Kidney (tissue), 14 donors: ENCODE results near the gene CARS1. TPM values are rescaled to one million over a fixed set of nuclear protein-coding genes. Genes with fewer than 3 reads are reported as not detected.

Experiments
- DNase-seq, 5 donors: peaks; one replicate each; pipeline ENCODE4 v3.0.0-alpha.2; 2013 to 2020
- FAIRE-seq: peaks from 2 replicates; lab custom pipeline; 2012; peaks lifted over from hg19 to GRCh38; lab: Jason Lieb, UNC
- H3K27ac ChIP-seq, 2 donors: one replicate each; pipeline ENCODE4 v1.7.0; 2013; ENCODE audit warnings: low read depth in 2 of 2, low read length in 2 of 2, inconsistent platforms in 1 of 2
- H3K27me3 ChIP-seq: one replicate; pipeline ENCODE4 v1.7.1; 2013; ENCODE audit warnings: low read length, inconsistent platforms; ENCODE audit not compliant: control insufficient read depth, insufficient read depth
- H3K36me3 ChIP-seq, 3 donors: one replicate each; pipeline versions ENCODE4 v1.7.0 to v1.7.1; 2013; ENCODE audit warnings: low read length in 3 of 3, control low read depth in 1 of 3, inconsistent platforms in 1 of 3; ENCODE audit not compliant: insufficient read depth in 3 of 3, control insufficient read depth in 2 of 3
- H3K4me1 ChIP-seq, 3 donors: one replicate each; pipeline versions ENCODE4 v1.7.0 to v1.7.1; 2013; ENCODE audit warnings: low read length in 3 of 3, inconsistent platforms in 1 of 3, low read depth in 1 of 3; ENCODE audit not compliant: control insufficient read depth in 2 of 3, insufficient read depth in 2 of 3
- H3K4me3 ChIP-seq, 3 donors: one replicate each; pipeline versions ENCODE4 v1.7.0 to v1.8.1; 2013; ENCODE audit warnings: low read length in 3 of 3, control low read depth in 1 of 3, inconsistent platforms in 1 of 3
- H3K9ac ChIP-seq, 3 donors: one replicate each; pipeline versions ENCODE4 v1.7.0 to v1.7.1; 2013; ENCODE audit warnings: low read length in 3 of 3, control low read depth in 1 of 3, inconsistent platforms in 1 of 3
- H3K9me3 ChIP-seq, 3 donors: one replicate each; pipeline versions ENCODE4 v1.7.0 to v1.7.1; 2013; ENCODE audit warnings: low read length in 3 of 3, control low read depth in 1 of 3, inconsistent platforms in 1 of 3; ENCODE audit not compliant: control insufficient read depth in 2 of 3, insufficient read depth in 1 of 3
- intact Hi-C: fragments of 100-400 bp; cut with DNase I; formaldehyde crosslinking; loops from one replicate; pipeline ENCODE4 v1.11.1; 2022
- polyA plus RNA-seq: library from polyadenylated mRNA; stranded (reverse); fragments of 350-450 nt; fragmentation: Illumina TruSeq; extraction: RNeasy Lipid Tissue Mini Kit (QIAGEN cat#74804); gene quantifications from one replicate; pipeline ENCODE4 v1.2.3, GENCODE V29; 2014; ENCODE audit warnings: low read depth, low replicate concordance; ENCODE audit not compliant: insufficient read depth
- total RNA-seq: library from RNA; stranded (reverse); fragmentation: NEBNext Ultra II Directional; extraction: Animal tissue kit (Norgen Biotek cat#: 25700); gene quantifications from one replicate; pipeline ENCODE4 v1.2.1, GENCODE V29; 2021
- TF ChIP-seq, protein P1 (sequence below): IDR thresholded peaks from 3 replicates; pipeline ENCODE4 v1.5.1; 2012; ENCODE audit warnings: mild to moderate bottlenecking, moderate library complexity, borderline replicate concordance; ENCODE audit not compliant: insufficient read depth; ENCODE audit errors: extremely low read depth
- donor health status: control.
- donor health status: control.
- donor health status: control.
- donor health status: control.
- donor health status: control.
- donor health status: DM: yes; HTN: yes; CAD: no.
- donor health status: Normal renal cell carcinoma (clear cell type).

CARS1 gene
- total and polyA plus RNA-seq, 2 donors from 2014 or later, result 26.5 to 49.5 TPM

DNA sequence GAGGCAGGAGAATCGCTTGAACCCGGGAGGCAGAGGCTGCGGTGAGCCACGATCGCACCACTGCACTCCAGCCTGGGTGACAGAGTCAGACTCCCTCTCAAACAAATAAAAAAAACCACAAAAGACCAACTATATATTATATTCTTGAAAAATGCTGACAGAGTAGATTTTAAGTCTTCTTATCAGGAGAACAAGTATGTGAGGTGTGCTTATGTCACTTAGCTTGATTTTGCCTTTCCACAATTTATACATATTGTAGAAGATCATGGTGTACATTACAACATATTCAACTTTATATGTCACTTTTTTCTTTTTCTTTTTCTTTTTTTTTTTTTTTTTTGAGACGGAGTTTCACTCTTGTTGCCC is 24.1 kb upstream of the CARS1 start:
- FAIRE-seq, result no peak
- TF ChIP-seq, protein P1, sequence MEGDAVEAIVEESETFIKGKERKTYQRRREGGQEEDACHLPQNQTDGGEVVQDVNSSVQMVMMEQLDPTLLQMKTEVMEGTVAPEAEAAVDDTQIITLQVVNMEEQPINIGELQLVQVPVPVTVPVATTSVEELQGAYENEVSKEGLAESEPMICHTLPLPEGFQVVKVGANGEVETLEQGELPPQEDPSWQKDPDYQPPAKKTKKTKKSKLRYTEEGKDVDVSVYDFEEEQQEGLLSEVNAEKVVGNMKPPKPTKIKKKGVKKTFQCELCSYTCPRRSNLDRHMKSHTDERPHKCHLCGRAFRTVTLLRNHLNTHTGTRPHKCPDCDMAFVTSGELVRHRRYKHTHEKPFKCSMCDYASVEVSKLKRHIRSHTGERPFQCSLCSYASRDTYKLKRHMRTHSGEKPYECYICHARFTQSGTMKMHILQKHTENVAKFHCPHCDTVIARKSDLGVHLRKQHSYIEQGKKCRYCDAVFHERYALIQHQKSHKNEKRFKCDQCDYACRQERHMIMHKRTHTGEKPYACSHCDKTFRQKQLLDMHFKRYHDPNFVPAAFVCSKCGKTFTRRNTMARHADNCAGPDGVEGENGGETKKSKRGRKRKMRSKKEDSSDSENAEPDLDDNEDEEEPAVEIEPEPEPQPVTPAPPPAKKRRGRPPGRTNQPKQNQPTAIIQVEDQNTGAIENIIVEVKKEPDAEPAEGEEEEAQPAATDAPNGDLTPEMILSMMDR, result no peak

DNA sequence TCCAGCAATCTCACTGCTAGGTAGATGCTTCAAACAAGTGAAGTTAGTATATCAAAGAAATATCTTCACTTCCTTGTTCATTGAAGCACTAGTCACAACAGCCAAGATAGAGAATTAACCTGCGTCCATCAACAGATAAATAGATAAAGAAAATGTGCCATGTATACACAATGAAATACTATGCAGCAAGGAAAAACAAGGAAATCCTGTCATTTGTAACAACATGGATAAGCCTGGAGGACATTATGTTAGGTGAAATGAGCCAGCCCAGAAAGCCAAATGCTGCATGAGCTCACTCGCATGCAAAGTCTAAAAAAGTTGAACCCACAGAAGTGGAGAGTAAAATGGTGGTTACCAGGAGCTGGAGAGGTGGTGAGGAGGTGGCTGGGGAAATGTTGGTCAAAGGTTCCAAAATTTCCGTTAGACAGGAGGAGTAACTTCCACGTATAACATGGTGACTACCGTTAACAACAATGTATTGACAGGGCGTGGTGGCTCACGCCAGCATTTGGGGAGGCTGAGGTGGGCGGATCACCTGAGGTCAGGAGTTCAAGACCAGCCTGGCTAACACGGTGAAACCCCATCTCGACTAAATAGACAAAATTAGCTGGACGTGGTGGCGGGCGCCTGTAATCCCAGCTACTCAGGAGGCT is 23.6 kb upstream of the CARS1 start:
- Histone ChIP-seq H3K9ac (no peak overlapping the region), H3K36me3 (no peaks in the 10 kb centered on the region), H3K9me3 (no peaks in the 10 kb centered on the region), H3K27ac (no peak overlapping the region), H3K4me3 (no peak overlapping the region), H3K4me1 (no peaks in the 10 kb centered on the region), H3K27me3 (no peaks in the 10 kb centered on the region)
- DNase-seq (peak in 1 of 5 donors; percentile 37), FAIRE-seq (no peak)
- intact Hi-C loops, result no loop called here
- TF ChIP-seq, protein P1, result no peak

More for the DNA sequence above, 24.1 kb upstream of the CARS1 start:
- intact Hi-C loops, result no loop called here
- no peak overlapping the region for H3K27ac ChIP-seq
- no peaks in the 10 kb centered on the region for H3K36me3 ChIP-seq
- no peak overlapping the region for H3K9ac ChIP-seq
- no peak for DNase-seq
- no peaks in the 10 kb centered on the region for H3K4me1 ChIP-seq
- H3K27me3 ChIP-seq, result no peaks in the 10 kb centered on the region
- H3K9me3 ChIP-seq, result no peaks in the 10 kb centered on the region
- H3K4me3 ChIP-seq, result no peak overlapping the region

DNA sequence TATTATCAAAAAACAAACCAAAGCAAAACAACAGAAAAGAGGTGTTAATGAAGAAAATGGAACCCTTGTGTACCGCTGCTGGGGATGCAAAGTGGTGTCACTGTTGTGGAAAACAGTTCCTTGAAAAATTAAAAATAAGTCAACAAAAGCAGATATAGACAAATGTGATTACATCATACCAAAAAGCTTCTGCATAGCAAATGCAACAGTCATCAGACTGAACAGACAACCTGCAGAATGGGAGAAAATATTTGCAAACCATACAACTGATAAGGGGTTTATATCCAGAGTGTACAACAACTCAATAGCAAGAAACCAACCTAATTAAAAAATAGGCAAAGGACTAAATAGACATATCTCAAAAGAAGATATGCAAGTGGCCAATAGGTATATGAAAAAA is 22.9 kb upstream of the CARS1 start:
- Histone ChIP-seq H3K36me3 (no peaks in the 10 kb centered on the region), H3K4me3 (no peak overlapping the region), H3K27ac (no peak overlapping the region), H3K9ac (no peak overlapping the region), H3K9me3 (no peaks in the 10 kb centered on the region), H3K4me1 (no peaks in the 10 kb centered on the region), H3K27me3 (no peaks in the 10 kb centered on the region)
- DNase-seq (no peak), FAIRE-seq (no peak)
- TF ChIP-seq, protein P1, result no peak
- intact Hi-C loops, result no loop called here

DNA sequence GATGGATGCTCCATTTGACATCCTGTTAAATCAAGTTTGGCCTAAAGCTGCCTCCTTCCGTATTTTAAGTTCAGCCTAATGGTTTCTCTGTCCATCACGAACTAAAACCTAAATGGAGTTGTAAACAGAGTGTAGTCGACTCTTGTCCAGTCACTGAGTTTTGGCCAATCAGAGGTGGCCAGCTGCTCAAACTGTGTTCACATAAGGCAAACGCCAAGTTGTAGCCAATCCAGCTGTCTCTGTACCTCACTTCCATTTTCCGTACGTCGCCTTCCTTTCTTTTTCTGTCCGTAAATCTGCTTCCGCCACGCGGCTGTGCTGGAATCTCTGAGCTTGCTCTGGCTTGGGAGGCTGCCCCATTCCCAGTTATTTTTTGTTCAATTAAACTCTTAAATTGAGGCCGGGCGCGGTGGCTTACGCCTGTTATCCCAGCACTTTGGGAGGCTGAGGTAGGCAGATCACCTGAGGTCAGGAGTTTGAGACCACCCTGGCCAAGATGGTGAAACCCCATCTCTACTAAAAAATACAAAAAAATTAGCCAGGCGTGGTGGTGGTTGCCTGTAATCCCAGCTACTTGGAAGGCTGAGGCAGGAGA is 20.7 kb upstream of the CARS1 start:
- Histone ChIP-seq H3K9me3 (no peaks in the 10 kb centered on the region), H3K4me3 (no peak overlapping the region), H3K36me3 (no peaks in the 10 kb centered on the region), H3K4me1 (no peaks in the 10 kb centered on the region), H3K27ac (no peak overlapping the region), H3K27me3 (no peaks in the 10 kb centered on the region), H3K9ac (no peak overlapping the region)
- TF ChIP-seq, protein P1, result no peak
- intact Hi-C loops, result no loop called here
- DNase-seq, result peak in 1 of 5 donors; percentile 26
- no peak for FAIRE-seq
